Stimulated activated CD8-positive, alpha-beta memory T cell treated with anti-CD3 and anti-CD28 coated beads, Interleukin-4, amount 100 ng/mL, for 24 hours (primary cell): ENCODE measurements around the gene TLCD4.
"Not testable (repeated sequence)": the region's sequence is repeated elsewhere in the genome, so short reads cannot be mapped to it uniquely, and the experiment has no call there.

Source experiments
- DNase-seq: peaks from one replicate; pipeline ENCODE4 v3.0.0-alpha.2; 2020; ENCODE audit warnings: low read depth

Gene TLCD4, protein sequence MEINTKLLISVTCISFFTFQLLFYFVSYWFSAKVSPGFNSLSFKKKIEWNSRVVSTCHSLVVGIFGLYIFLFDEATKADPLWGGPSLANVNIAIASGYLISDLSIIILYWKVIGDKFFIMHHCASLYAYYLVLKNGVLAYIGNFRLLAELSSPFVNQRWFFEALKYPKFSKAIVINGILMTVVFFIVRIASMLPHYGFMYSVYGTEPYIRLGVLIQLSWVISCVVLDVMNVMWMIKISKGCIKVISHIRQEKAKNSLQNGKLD

GRCh38 chr1:95117207-95118066 is at the start of gene TLCD4:
Gene TLCD4, plus strand, starts transcription at chr1:95117355. Its CDS starts 26,547 bp downstream, at chr1:95143902.
- DNase-seq = peak; percentile 9

DNA sequence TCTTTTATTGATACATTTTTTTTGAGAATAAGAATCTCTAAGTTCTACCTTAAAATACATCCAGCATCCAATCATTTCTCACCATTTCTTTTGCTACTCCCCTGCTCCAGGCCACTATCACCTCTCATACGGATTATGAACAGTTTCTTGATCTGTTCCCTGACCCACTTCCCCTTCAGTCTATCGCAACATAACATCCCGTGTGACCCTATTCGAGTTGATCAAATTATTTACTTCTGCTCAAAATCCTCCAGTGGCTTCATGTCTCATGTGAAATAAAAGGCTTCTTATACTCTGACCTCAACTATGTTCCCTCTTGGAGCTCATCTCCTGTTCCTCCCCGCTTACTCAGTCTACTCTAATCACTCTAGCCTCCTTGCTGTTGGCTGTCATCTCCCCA is 49.6 kb upstream of the TLCD4 start:
- no peak for DNase-seq

GRCh38 chr1:95068956-95069709 is 48.0 kb upstream of the TLCD4 start:
- DNase-seq = no peak

GRCh38 chr1:95069710-95070093 is 47.5 kb upstream of the TLCD4 start:
- no peak for DNase-seq

- DNase-seq = no peak
Observed at GRCh38 chr1:95071539-95071938, 45.6 kb upstream of the TLCD4 start.

- DNase-seq = no peak
Observed at GRCh38 chr1:95072117-95072516, 45.0 kb upstream of the TLCD4 start.

DNA sequence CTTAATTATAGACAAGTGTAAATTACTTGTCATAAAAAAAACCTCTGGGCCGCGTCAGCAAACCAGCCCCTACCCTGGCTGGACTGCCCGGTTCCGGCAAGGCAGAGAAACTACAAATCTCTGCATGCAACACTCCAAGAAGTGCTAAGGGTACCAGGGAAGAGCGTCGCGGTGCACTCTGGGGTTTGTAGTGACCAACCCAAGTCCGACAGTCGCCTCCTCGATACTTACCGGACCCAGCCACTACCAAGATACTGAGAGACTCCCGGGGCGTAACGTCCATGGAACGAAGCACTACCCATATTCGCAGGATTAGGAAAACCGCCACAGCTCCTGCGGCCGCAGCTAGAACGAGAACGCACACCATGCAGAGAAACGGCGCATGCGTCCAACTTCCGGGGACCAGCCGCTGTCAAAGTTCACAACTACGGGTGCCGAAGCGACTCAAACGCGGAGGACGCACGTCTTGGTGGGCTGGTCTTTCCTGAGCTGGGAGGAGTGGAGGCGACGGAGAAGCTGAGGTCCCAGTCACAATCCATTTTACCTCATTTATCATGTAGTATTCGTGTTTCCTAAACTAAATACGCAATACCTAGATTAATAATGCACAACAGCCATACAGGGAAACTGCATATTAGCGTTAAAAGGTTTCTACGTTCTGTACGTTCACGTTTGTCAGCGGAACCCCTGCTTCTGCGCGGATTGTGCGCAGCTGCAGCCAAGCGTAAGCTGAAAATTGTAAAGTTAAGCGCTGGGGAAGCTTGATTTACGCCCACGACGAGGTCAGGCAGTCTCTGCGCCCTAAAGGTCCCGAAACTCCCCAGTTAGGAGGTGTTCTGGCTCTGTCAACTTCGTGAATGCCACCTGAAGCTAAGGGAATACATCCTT is 44.4 kb upstream of the TLCD4 start, which contains the start of gene ALG14:
ALG14 (minus strand) TSS at position 420 of the 888 bp plus-strand sequence; CDS start at position 367, 53 bp downstream.
- peak; percentile 87 for DNase-seq

DNA sequence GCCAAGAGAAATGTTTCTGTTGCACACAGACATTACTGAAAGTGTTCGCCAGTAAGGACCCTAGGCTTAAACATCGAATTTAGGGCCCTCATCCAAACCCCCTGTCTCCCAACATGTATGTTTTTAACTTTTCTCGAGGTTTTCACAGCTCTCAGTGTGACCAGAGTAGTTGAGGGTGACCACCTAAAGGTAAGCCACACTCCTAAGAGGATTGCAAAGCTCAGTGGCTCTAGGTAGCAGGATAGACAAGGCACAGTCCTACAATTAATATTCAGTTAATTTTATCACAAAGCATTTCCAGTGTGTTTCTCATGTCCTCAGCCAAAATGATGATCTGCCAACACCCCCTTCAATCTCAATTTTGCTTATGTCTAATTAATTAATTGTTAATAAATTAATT is 43.7 kb upstream of the TLCD4 start:
- no peak for DNase-seq

DNA sequence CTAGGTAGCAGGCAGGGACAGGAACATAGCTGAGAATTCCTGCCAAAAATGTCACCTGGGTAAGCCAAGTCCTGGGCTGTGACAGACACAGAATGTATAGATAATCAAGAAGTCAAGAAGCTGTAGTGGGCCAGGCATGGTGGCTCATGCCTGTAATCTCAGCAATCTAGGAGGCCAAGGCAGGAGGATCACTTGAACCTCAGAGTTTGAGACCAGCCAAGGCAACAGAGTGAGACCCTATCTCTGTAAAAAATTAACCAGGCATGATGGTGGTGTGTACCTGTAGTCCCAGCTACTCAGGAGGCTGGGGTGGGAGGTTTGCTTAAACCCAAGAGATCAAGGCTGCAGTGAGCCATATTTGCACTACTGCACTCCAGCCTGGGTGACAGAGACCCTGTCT is 41.1 kb upstream of the TLCD4 start:
- DNase-seq = no peak

- no peak for DNase-seq
Observed at GRCh38 chr1:95080446-95080845, 36.7 kb upstream of the TLCD4 start.

- DNase-seq = no peak
Observed at GRCh38 chr1:95080879-95081278, 36.3 kb upstream of the TLCD4 start.

DNA sequence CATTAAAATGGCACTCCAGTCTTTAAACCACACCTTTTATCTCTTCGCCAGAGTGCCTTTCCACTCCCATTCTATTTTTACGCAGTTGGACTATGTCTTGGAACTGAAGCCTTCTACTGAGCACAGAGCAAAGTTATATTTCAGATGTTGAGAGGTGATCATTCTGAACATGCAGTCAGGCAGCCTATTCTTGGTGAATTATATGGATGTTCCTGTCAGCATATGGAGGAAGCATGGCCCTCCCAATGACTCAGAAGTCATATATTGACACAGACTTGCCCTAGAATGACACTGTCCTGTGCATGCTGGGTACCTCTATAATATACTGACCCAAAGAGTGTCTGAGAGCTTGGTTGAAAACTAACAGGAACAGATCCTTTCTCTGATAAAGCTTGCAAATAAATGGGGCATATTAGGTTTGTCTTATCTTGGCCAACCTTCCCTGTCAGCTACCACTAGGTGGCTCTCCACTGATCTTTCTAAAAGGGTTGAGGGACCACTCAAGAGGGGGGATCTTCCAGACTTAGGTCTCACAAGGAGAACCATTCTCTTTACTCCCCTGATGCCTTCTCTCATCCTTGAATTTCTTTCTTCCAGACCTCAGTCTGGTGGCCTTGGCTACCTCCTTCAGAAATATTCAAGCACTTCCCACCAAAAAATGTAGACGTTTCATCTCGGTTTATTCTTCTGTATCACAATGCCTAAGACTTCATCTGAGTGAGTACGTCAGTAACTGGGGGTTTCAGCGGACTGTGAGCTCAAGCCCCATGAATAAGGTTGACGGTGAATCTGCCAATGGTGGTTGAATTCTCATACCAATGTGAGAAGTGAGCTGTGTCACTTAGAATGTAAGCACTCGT is 32.6 kb upstream of the TLCD4 start:
- no peak for DNase-seq

- no peak for DNase-seq
Observed at GRCh38 chr1:95085376-95085775, 31.8 kb upstream of the TLCD4 start.

DNA sequence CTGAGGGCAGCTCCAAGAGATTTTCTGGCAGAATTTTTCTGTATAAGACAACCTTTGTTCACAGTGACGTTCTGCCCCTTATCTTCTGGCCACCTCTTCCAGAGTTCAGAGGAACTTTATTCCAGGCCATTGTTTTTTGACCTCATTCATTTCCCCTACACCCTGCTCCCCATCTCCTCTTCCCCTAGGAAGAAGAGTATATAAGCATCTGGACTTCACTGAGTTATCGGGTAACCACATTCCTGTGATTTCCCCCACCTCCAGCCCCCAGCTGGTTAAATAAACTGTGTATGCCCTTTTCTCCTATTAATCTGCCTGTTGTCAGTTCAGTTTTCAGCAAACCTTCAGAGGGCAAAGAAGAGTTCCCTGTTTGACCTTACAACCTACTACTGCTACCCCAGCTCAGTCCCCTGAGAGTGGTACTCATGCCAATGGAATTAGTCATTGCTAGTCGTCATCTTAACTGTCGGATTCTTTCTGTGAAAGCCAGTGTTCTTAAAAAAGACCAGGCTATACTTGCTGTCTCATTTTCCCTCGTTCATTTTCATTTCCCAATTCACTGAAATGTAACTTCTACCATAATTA is 30.1 kb upstream of the TLCD4 start:
- DNase-seq = no peak

- no peak for DNase-seq
Observed at GRCh38 chr1:95088303-95088702, 28.9 kb upstream of the TLCD4 start.

GRCh38 chr1:95089650-95090287 is 27.4 kb upstream of the TLCD4 start:
- DNase-seq = no peak

DNA sequence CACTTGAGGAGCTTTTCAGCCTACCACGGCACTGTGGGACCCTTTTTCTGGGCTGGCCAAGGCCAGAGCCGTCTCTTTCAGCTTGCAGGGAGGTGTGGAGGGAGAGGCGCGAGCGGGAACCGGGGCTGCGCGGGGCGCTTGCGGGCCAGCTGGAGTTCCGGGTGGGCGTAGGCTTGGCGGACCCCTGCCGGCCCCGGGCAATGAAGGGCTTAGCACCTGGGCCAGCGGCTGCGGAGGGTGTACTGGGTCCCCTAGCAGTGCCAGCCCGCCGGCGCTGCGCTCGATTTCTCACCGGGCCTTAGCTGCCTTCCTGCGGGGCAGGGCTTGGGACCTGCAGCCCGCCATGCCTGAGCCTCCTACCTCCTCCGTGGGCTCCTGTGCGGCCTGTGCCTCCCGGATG is 25.9 kb upstream of the TLCD4 start:
- DNase-seq = not testable (repeated sequence)

DNA sequence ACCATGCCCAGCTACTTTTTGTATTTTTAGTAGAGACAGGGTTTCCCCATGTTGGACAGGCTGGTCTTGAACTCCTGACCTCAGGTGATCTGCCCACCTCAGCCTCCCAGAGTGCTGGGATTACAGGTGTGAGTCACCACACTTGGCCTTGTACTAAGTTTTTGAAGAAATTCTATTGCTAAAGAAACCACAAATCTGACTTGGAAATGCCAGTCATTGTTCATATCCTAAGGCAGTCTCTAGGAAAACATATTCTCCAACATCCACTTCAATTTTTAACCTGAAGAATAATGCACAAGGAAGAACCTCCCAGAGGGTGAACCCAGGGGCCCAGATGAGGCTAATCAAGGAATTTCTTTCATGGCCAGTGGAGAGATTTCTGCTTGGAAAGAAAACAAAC is 24.3 kb upstream of the TLCD4 start:
- DNase-seq = not testable (repeated sequence)

GRCh38 chr1:95093296-95093695 is 23.9 kb upstream of the TLCD4 start:
- DNase-seq = no peak

DNA sequence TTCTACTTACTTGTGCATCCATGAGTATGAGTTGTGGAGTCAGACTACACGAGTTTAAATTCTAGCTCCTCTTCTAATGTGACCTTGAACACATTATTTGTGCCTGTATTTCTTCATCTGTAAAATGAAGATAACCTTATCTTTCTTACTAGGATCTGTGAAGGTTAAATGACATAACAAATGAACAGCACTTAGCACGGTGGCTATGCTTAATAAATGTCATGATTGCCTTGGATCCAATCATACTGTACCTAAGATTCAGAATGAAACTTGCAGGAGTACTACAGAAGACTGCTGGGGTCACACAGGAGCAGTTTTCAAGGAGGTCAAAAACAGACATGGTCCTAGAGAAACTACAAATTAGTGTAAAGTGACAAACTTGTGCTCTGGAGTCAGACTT is 22.2 kb upstream of the TLCD4 start:
- no peak for DNase-seq
